Cardiac muscle cell (in vitro differentiated cells and primary cell): ENCODE measurements around the gene ZNF483. TPM values are rescaled to one million over a fixed set of nuclear protein-coding genes. Genes with fewer than 3 reads are reported as not detected.

Experiments
- DNase-seq, 2 donors: peaks; one replicate each; pipeline versions ENCODE4 v3.0.0 to v3.0.0-alpha.2; 2010 to 2017; ENCODE audit warnings: low read depth in 1 of 2, low spot score in 1 of 2
- H3K27ac ChIP-seq: fragments of 200-600 bp; sonication (generic); 2 replicates; pipeline ENCODE4 v1.5.1; 2016
- H3K27me3 ChIP-seq: fragments of 200-600 bp; sonication (generic); 2 replicates; pipeline ENCODE4 v1.6.0; 2016; ENCODE audit warnings: control low read depth
- H3K36me3 ChIP-seq: fragments of 200-600 bp; sonication (generic); 2 replicates; pipeline ENCODE4 v1.5.1; 2016; ENCODE audit warnings: control low read depth
- H3K4me1 ChIP-seq: fragments of 200-600 bp; sonication (generic); 2 replicates; pipeline ENCODE4 v1.8.1; 2017; ENCODE audit warnings: low read depth, mild to moderate bottlenecking, mixed run types
- H3K4me3 ChIP-seq: fragments of 200-600 bp; sonication (generic); 2 replicates; pipeline ENCODE4 v1.5.1; 2016; ENCODE audit warnings: mild to moderate bottlenecking
- H3K9me3 ChIP-seq: fragments of 200-600 bp; sonication (generic); 2 replicates; pipeline ENCODE4 v1.5.1; 2017; ENCODE audit warnings: low read depth, mild to moderate bottlenecking, control low read depth
- polyA plus RNA-seq: library from polyadenylated mRNA; unstranded; fragments of >200 nt; fragmentation: Nextera tagmentation; extraction: Ambion mirVana; gene quantifications from 2 replicates; pipeline ENCODE4 v1.2.1, GENCODE V29; 2016
- total RNA-seq: library from RNA; depleted of rRNA; stranded (reverse); fragments of >200 nt; gene quantifications from 2 replicates; pipeline ENCODE4 v1.2.3, GENCODE V29; 2016
- TF ChIP-seq, protein P1 (sequence below): IDR thresholded peaks from 2 replicates; pipeline ENCODE4 v1.5.1; 2012; ENCODE audit warnings: low read depth, mild to moderate bottlenecking, low read length

Gene ZNF483
- total and polyA plus RNA-seq, 2 experiments from 2014 or later: 2.2 to 7.2 TPM

DNA sequence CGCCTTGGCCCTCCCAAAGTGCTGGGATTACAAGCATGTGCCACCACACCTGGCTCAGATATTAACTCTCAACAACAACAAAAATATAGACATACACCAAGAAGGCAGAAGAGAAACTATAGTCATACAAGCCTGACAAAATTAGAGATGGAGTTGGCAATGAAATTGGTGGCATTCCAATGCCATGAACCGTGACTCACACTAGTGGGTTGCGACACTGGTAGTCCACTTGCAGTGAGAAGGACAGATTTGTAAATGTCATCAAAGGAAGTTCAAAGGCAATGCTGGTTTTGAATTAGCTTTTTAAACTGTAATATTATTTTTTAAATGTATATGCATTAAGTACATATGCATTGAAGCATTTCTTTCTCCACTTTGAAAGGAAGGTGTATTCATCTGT lies 97.6 kb downstream of the ZNF483 start:
- no peak overlapping the region for H3K27ac ChIP-seq
- H3K4me1 ChIP-seq: no peaks in the 10 kb centered on the region
- peak in 1 of 2 donors; percentile 81 for DNase-seq
- H3K27me3 ChIP-seq: no peaks in the 10 kb centered on the region
- H3K9me3 ChIP-seq: no peaks in the 10 kb centered on the region
- TF ChIP-seq, protein P1, sequence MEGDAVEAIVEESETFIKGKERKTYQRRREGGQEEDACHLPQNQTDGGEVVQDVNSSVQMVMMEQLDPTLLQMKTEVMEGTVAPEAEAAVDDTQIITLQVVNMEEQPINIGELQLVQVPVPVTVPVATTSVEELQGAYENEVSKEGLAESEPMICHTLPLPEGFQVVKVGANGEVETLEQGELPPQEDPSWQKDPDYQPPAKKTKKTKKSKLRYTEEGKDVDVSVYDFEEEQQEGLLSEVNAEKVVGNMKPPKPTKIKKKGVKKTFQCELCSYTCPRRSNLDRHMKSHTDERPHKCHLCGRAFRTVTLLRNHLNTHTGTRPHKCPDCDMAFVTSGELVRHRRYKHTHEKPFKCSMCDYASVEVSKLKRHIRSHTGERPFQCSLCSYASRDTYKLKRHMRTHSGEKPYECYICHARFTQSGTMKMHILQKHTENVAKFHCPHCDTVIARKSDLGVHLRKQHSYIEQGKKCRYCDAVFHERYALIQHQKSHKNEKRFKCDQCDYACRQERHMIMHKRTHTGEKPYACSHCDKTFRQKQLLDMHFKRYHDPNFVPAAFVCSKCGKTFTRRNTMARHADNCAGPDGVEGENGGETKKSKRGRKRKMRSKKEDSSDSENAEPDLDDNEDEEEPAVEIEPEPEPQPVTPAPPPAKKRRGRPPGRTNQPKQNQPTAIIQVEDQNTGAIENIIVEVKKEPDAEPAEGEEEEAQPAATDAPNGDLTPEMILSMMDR: no peak
- no peaks in the 10 kb centered on the region for H3K36me3 ChIP-seq
- no peak overlapping the region for H3K4me3 ChIP-seq

Other genes with a start within 250 kb of the ZNF483 start
- gene OR2K2, start 195.0 kb upstream of the ZNF483 start, total RNA-seq: 0.56 TPM in 1 of 2 replicates, not detected in the other
- gene OR2K2, start 195.0 kb upstream of the ZNF483 start, polyA plus RNA-seq: 0.46 TPM in 1 of 2 replicates, not detected in the other
- 51.9 and 56.6 TPM in 2 replicates for gene ECPAS, start 40.8 kb upstream of the ZNF483 start, total RNA-seq
- 29.4 and 30.6 TPM in 2 replicates for gene ECPAS, start 40.8 kb upstream of the ZNF483 start, polyA plus RNA-seq
- gene PTGR1, start 74.5 kb downstream of the ZNF483 start, total RNA-seq: 64.6 and 65.6 TPM in 2 replicates
- gene PTGR1, start 74.5 kb downstream of the ZNF483 start, polyA plus RNA-seq: 98.0 and 98.3 TPM in 2 replicates
- 6.9 and 7.1 TPM in 2 replicates for gene DNAJC25, start 106.2 kb downstream of the ZNF483 start, total RNA-seq
- gene DNAJC25, start 106.2 kb downstream of the ZNF483 start, polyA plus RNA-seq: 8.2 and 10.4 TPM in 2 replicates
- 23.4 and 44.5 TPM in 2 replicates for gene GNG10, start 136.4 kb downstream of the ZNF483 start, total RNA-seq
- gene GNG10, start 136.4 kb downstream of the ZNF483 start, polyA plus RNA-seq: 37.7 and 59.9 TPM in 2 replicates